HUES48 (cell line): ENCODE data around the gene SLC38A8.

Source experiments
- H3K27ac ChIP-seq: one replicate; pipeline ENCODE4 v1.7.0; 2013; ENCODE audit warnings: low read depth, low read length, inconsistent platforms
- H3K27me3 ChIP-seq: 2 replicates; pipeline ENCODE4 v1.6.1; 2013; ENCODE audit warnings: mild to moderate bottlenecking, low read length; ENCODE audit not compliant: control insufficient read depth, insufficient read depth
- H3K36me3 ChIP-seq: 2 replicates; pipeline ENCODE4 v1.6.1; 2013; ENCODE audit warnings: low read length; ENCODE audit not compliant: control insufficient read depth, insufficient read depth
- H3K4me1 ChIP-seq: 2 replicates; pipeline ENCODE4 v1.6.1; 2013; ENCODE audit warnings: mild to moderate bottlenecking, low read length; ENCODE audit not compliant: control insufficient read depth, insufficient read depth
- H3K4me3 ChIP-seq: 2 replicates; pipeline ENCODE4 v1.5.1; 2013; ENCODE audit warnings: mild to moderate bottlenecking, low read depth, low read length
- H3K9ac ChIP-seq: 2 replicates; pipeline ENCODE4 v1.6.1; 2013; ENCODE audit warnings: mild to moderate bottlenecking, low read depth, low read length, moderate library complexity
- H3K9me3 ChIP-seq: 2 replicates; pipeline ENCODE4 v1.6.1; 2013; ENCODE audit warnings: low read length; ENCODE audit not compliant: control insufficient read depth, insufficient read depth

SLC38A8 gene

GRCh38 chr16:84068783-84069462 is 26.3 kb upstream of the SLC38A8 start:
- H3K27ac ChIP-seq, result no peak overlapping the region
- H3K27me3 ChIP-seq, result no peaks in the 10 kb centered on the region
- H3K4me3 ChIP-seq, result no peak overlapping the region
- H3K36me3 ChIP-seq, result peaks cover 82% of the 10 kb centered on the region
- no peaks in the 10 kb centered on the region for H3K9me3 ChIP-seq
- no peak overlapping the region for H3K9ac ChIP-seq
- no peaks in the 10 kb centered on the region for H3K4me1 ChIP-seq

- Histone ChIP-seq H3K36me3 (peaks cover 77% of the 10 kb centered on the region), H3K27ac (no peak overlapping the region), H3K9me3 (no peaks in the 10 kb centered on the region), H3K9ac (no peak overlapping the region), H3K4me3 (no peak overlapping the region), H3K27me3 (no peaks in the 10 kb centered on the region), H3K4me1 (no peaks in the 10 kb centered on the region)
Observed at GRCh38 chr16:84068041-84068440, 25.4 kb upstream of the SLC38A8 start.

- H3K27me3 ChIP-seq, result no peaks in the 10 kb centered on the region
- H3K27ac ChIP-seq, result no peak overlapping the region
- H3K4me1 ChIP-seq, result no peaks in the 10 kb centered on the region
- H3K36me3 ChIP-seq, result peaks cover 74% of the 10 kb centered on the region
- no peak overlapping the region for H3K9ac ChIP-seq
- H3K4me3 ChIP-seq, result no peak overlapping the region
- no peaks in the 10 kb centered on the region for H3K9me3 ChIP-seq
Observed at GRCh38 chr16:84067640-84068039, 25.0 kb upstream of the SLC38A8 start.

- Histone ChIP-seq H3K36me3 (peaks cover 78% of the 10 kb centered on the region), H3K9me3 (no peaks in the 10 kb centered on the region), H3K27me3 (no peaks in the 10 kb centered on the region), H3K4me3 (no peak overlapping the region), H3K9ac (no peak overlapping the region), H3K27ac (no peak overlapping the region), H3K4me1 (0 out of 2 replicates have a peak, but pooled peaks cover 3% of the 10 kb centered on the region)
Observed at GRCh38 chr16:84065536-84066132, 23.0 kb upstream of the SLC38A8 start.

GRCh38 chr16:84063980-84064379 is 21.4 kb upstream of the SLC38A8 start:
- Histone ChIP-seq H3K4me3 (no peak overlapping the region), H3K27me3 (no peaks in the 10 kb centered on the region), H3K9me3 (no peaks in the 10 kb centered on the region), H3K9ac (no peak overlapping the region), H3K36me3 (peaks cover 77% of the 10 kb centered on the region), H3K4me1 (0 out of 2 replicates have a peak, but pooled peaks cover 3% of the 10 kb centered on the region), H3K27ac (no peak overlapping the region)

- Histone ChIP-seq H3K27me3 (no peaks in the 10 kb centered on the region), H3K4me1 (0 out of 2 replicates have a peak, but pooled peaks cover 3% of the 10 kb centered on the region), H3K9me3 (no peaks in the 10 kb centered on the region), H3K9ac (no peak overlapping the region), H3K36me3 (peaks cover 77% of the 10 kb centered on the region), H3K27ac (no peak overlapping the region), H3K4me3 (no peak overlapping the region)
Observed at GRCh38 chr16:84062734-84063640, 20.4 kb upstream of the SLC38A8 start.

GRCh38 chr16:84061236-84061819 is 18.7 kb upstream of the SLC38A8 start:
- no peaks in the 10 kb centered on the region for H3K27me3 ChIP-seq
- no peak overlapping the region for H3K9ac ChIP-seq
- H3K27ac ChIP-seq, result no peak overlapping the region
- H3K4me1 ChIP-seq, result 0 out of 2 replicates have a peak, but pooled peaks cover 3% of the 10 kb centered on the region
- peaks cover 75% of the 10 kb centered on the region for H3K36me3 ChIP-seq
- H3K9me3 ChIP-seq, result no peaks in the 10 kb centered on the region
- no peak overlapping the region for H3K4me3 ChIP-seq

GRCh38 chr16:84059946-84060901 is 17.6 kb upstream of the SLC38A8 start:
- no peaks in the 10 kb centered on the region for H3K9me3 ChIP-seq
- H3K4me1 ChIP-seq, result 0 out of 2 replicates have a peak, but pooled peaks cover 3% of the 10 kb centered on the region
- peaks cover 81% of the 10 kb centered on the region for H3K36me3 ChIP-seq
- no peak overlapping the region for H3K4me3 ChIP-seq
- no peak overlapping the region for H3K9ac ChIP-seq
- no peak overlapping the region for H3K27ac ChIP-seq
- H3K27me3 ChIP-seq, result no peaks in the 10 kb centered on the region

- H3K9me3 ChIP-seq, result no peaks in the 10 kb centered on the region
- H3K27me3 ChIP-seq, result no peaks in the 10 kb centered on the region
- H3K4me1 ChIP-seq, result 0 out of 2 replicates have a peak, but pooled peaks cover 3% of the 10 kb centered on the region
- H3K27ac ChIP-seq, result no peak overlapping the region
- no peak overlapping the region for H3K9ac ChIP-seq
- no peak overlapping the region for H3K4me3 ChIP-seq
- H3K36me3 ChIP-seq, result peaks cover 83% of the 10 kb centered on the region
Observed at GRCh38 chr16:84059111-84059510, 16.5 kb upstream of the SLC38A8 start.

GRCh38 chr16:84058664-84059063 is 16.1 kb upstream of the SLC38A8 start:
- Histone ChIP-seq H3K36me3 (peaks cover 83% of the 10 kb centered on the region), H3K27me3 (no peaks in the 10 kb centered on the region)

More at GRCh38 chr16:84058664-84059063, 16.1 kb upstream of the SLC38A8 start:
- no peak overlapping the region for H3K4me3 ChIP-seq
- no peak overlapping the region for H3K27ac ChIP-seq
- H3K9me3 ChIP-seq, result no peaks in the 10 kb centered on the region
- H3K4me1 ChIP-seq, result 0 out of 2 replicates have a peak, but pooled peaks cover 3% of the 10 kb centered on the region
- no peak overlapping the region for H3K9ac ChIP-seq
